Measurements from ENCODE around the gene ZBTB12. TPM values are rescaled to one million over a fixed set of nuclear protein-coding genes. Genes with fewer than 3 reads are reported as not detected.
"Not testable (repeated sequence)": the region's sequence is repeated elsewhere in the genome, so short reads cannot be mapped to it uniquely, and the experiment has no call there.

ZBTB12 gene
- polyA plus RNA-seq, 1 donor: 11.8 TPM

DNA sequence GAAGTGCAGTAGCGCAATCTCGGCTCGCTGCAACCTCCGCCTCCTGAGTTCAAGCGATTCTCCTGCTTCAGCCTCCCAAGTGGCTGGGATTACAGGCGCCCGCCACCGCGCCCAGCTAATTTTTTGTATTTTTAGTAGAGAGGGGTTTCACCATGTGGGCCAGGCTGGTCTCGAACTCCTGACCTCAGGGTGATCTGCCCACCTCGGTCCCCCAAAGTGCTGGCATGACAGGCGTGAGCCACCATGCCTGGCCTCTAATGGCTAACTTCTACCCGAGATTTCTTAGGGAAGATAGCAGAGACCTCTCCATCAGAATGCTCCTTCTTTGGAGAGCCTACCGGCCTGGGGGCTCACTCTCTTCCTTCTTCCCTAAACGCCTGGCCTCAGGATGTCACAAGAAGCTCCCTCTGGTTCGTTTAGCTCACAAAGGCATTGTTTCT is 37.7 kb downstream of the ZBTB12 start:
- DNase-seq; H3K9me3 ChIP-seq (ENCODE audit: control insufficient read depth, low read depth, low read length); H3K27me3 ChIP-seq (ENCODE audit: control insufficient read depth, insufficient read depth, low read length): not testable (repeated sequence)
- H3K4me1 ChIP-seq (ENCODE audit: control insufficient read depth, insufficient read depth, low read length): peaks cover 15% of the 10 kb centered on the region
- H3K27ac ChIP-seq (ENCODE audit: low read length): peak overlapping the region; percentile 56
- no CpG with 5 or more reads among the region's 16 CpGs for WGBS (ENCODE audit: insufficient coverage, low lambda C conversion rate)
- peaks cover 49% of the 10 kb centered on the region for H3K36me3 ChIP-seq (ENCODE audit: control insufficient read depth, insufficient read depth, low read length)
- H3K4me3 ChIP-seq (ENCODE audit: low read length): peak overlapping the region; percentile 29

DNA sequence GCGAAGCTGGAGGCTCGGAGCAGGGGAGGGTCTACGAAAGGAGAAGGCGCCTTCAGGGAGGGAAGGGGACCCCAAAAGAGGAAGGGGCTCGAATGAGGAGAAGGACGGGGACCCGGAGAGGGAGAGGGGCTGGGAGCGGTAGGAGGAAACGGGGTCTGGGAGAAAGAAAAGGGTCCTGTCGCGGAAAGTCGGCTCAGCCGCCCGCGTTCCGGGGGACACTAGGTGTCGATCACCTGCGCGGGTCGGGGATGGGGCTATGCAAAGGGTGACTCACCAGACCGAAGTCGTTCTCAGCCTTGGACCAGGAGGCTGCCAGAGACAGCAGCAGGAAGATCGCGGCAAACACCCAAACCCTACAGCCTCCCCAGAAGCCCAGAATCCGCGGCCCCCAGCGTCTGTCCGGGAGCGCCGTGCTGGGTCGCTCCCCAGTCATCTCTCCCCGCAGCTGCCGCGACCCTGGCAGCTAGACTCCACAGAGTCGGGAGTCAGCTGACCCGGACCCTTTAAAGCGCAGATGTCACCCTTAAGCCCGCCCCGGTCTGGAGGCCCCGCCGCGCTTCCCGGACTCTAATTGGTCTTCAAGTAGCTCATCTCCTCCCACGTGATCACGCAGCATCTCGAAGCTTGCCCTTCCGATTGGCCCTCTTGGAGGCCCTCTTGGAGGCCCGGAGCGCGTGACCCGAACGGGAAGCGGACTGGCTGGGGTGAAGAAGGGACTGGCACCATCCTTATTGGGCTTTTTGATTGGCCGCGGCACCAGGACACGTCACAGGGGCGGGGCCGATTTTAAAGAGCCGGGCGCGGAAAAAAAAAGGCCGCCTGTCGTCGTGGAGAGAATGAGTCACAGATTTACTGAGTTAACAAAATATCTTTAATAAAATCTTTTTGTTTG is 39.3 kb downstream of the ZBTB12 start, which contains the start of gene NEU1:
NEU1 (minus strand) TSS at position 478 of the 892 bp plus-strand sequence; CDS start at position 433, 45 bp downstream.
- Histone ChIP-seq H3K36me3 (ENCODE audit: control insufficient read depth, insufficient read depth, low read length) (peaks cover 54% of the 10 kb centered on the region), H3K9me3 (ENCODE audit: control insufficient read depth, low read depth, low read length) (no peaks in the 10 kb centered on the region), H3K27ac (ENCODE audit: low read length) (peak within 1 kb of the TSS; percentile 63), H3K4me3 (ENCODE audit: low read length) (peak within 1 kb of the TSS; percentile 79), H3K4me1 (ENCODE audit: control insufficient read depth, insufficient read depth, low read length) (peaks cover 15% of the 10 kb centered on the region), H3K27me3 (ENCODE audit: control insufficient read depth, insufficient read depth, low read length) (no peaks in the 10 kb centered on the region)
- WGBS (ENCODE audit: insufficient coverage, low lambda C conversion rate): no CpG with 5 or more reads among the region's 64 CpGs
- peak; percentile 100 for DNase-seq

GRCh38 chr6:31861919-31862343 is 40.0 kb downstream of the ZBTB12 start:
- peak overlapping the region; percentile 79 for H3K4me3 ChIP-seq (ENCODE audit: low read length)
- H3K27ac ChIP-seq (ENCODE audit: low read length): peak overlapping the region; percentile 63
- no peaks in the 10 kb centered on the region for H3K27me3 ChIP-seq (ENCODE audit: control insufficient read depth, insufficient read depth, low read length)
- H3K4me1 ChIP-seq (ENCODE audit: control insufficient read depth, insufficient read depth, low read length): peaks cover 15% of the 10 kb centered on the region
- WGBS (ENCODE audit: insufficient coverage, low lambda C conversion rate): no CpG with 5 or more reads among the region's 17 CpGs
- H3K36me3 ChIP-seq (ENCODE audit: control insufficient read depth, insufficient read depth, low read length): peaks cover 59% of the 10 kb centered on the region
- H3K9me3 ChIP-seq (ENCODE audit: control insufficient read depth, low read depth, low read length): no peaks in the 10 kb centered on the region
- peak in 1 of 2 donors; percentile 25 for DNase-seq

GRCh38 chr6:31861150-31861549 is 40.7 kb downstream of the ZBTB12 start:
- H3K4me3 ChIP-seq (ENCODE audit: low read length): peak overlapping the region; percentile 79
- H3K4me1 ChIP-seq (ENCODE audit: control insufficient read depth, insufficient read depth, low read length): peaks cover 15% of the 10 kb centered on the region
- no peaks in the 10 kb centered on the region for H3K27me3 ChIP-seq (ENCODE audit: control insufficient read depth, insufficient read depth, low read length)
- H3K36me3 ChIP-seq (ENCODE audit: control insufficient read depth, insufficient read depth, low read length): peaks cover 60% of the 10 kb centered on the region
- WGBS (ENCODE audit: insufficient coverage, low lambda C conversion rate): no CpG with 5 or more reads among the region's 7 CpGs
- DNase-seq: no peak
- no peaks in the 10 kb centered on the region for H3K9me3 ChIP-seq (ENCODE audit: control insufficient read depth, low read depth, low read length)
- H3K27ac ChIP-seq (ENCODE audit: low read length): no peak overlapping the region

DNA sequence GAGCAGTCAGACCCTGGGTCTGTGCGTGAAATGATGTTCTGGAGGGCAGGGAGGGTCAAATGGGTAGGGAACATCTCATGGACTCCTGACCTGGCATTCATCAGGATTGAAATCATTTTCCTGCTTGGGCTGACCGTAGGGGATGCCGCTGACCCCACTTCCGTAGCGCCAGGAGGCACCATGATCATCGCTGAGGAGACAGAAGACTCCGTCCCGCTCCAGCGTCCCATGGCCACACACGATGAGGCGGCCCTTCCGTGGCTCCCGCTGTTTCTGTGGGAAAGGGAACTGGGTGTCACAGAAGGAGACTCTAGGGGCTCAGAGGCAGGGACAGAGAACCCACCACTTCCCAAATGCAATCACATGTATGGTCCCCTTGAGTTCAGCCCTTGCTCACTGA is 41.5 kb downstream of the ZBTB12 start:
- peaks cover 55% of the 10 kb centered on the region for H3K36me3 ChIP-seq (ENCODE audit: control insufficient read depth, insufficient read depth, low read length)
- WGBS (ENCODE audit: insufficient coverage, low lambda C conversion rate): no CpG with 5 or more reads among the region's 13 CpGs
- H3K4me1 ChIP-seq (ENCODE audit: control insufficient read depth, insufficient read depth, low read length): peaks cover 15% of the 10 kb centered on the region
- H3K27ac ChIP-seq (ENCODE audit: low read length): no peak overlapping the region
- H3K4me3 ChIP-seq (ENCODE audit: low read length): no peak overlapping the region
- peaks cover 3% of the 10 kb centered on the region for H3K9me3 ChIP-seq (ENCODE audit: control insufficient read depth, low read depth, low read length)
- no peaks in the 10 kb centered on the region for H3K27me3 ChIP-seq (ENCODE audit: control insufficient read depth, insufficient read depth, low read length)
- DNase-seq: no peak

GRCh38 chr6:31859923-31860322 is 42.0 kb downstream of the ZBTB12 start:
- Histone ChIP-seq H3K9me3 (ENCODE audit: control insufficient read depth, low read depth, low read length) (peaks cover 7% of the 10 kb centered on the region), H3K36me3 (ENCODE audit: control insufficient read depth, insufficient read depth, low read length) (peaks cover 52% of the 10 kb centered on the region), H3K27me3 (ENCODE audit: control insufficient read depth, insufficient read depth, low read length) (no peaks in the 10 kb centered on the region), H3K27ac (ENCODE audit: low read length) (no peak overlapping the region), H3K4me3 (ENCODE audit: low read length) (peak overlapping the region; percentile 10), H3K4me1 (ENCODE audit: control insufficient read depth, insufficient read depth, low read length) (peaks cover 15% of the 10 kb centered on the region)
- WGBS (ENCODE audit: insufficient coverage, low lambda C conversion rate): no CpG with 5 or more reads among the region's 11 CpGs
- no peak for DNase-seq

GRCh38 chr6:31858707-31859106 is 43.2 kb downstream of the ZBTB12 start:
- no peak overlapping the region for H3K4me3 ChIP-seq (ENCODE audit: low read length)
- H3K4me1 ChIP-seq (ENCODE audit: control insufficient read depth, insufficient read depth, low read length): peaks cover 14% of the 10 kb centered on the region
- H3K9me3 ChIP-seq (ENCODE audit: control insufficient read depth, low read depth, low read length): peaks cover 7% of the 10 kb centered on the region
- H3K27ac ChIP-seq (ENCODE audit: low read length): no peak overlapping the region
- H3K36me3 ChIP-seq (ENCODE audit: control insufficient read depth, insufficient read depth, low read length): peaks cover 45% of the 10 kb centered on the region
- no peaks in the 10 kb centered on the region for H3K27me3 ChIP-seq (ENCODE audit: control insufficient read depth, insufficient read depth, low read length)
- WGBS (ENCODE audit: insufficient coverage, low lambda C conversion rate): no CpG with 5 or more reads among the region's 8 CpGs
- DNase-seq: no peak

- WGBS (ENCODE audit: insufficient coverage, low lambda C conversion rate): 85% methylated on average over 4 of the region's 8 CpGs
These were observed 44.1 kb downstream of the ZBTB12 start for GRCh38 chr6:31857774-31858173.

DNA sequence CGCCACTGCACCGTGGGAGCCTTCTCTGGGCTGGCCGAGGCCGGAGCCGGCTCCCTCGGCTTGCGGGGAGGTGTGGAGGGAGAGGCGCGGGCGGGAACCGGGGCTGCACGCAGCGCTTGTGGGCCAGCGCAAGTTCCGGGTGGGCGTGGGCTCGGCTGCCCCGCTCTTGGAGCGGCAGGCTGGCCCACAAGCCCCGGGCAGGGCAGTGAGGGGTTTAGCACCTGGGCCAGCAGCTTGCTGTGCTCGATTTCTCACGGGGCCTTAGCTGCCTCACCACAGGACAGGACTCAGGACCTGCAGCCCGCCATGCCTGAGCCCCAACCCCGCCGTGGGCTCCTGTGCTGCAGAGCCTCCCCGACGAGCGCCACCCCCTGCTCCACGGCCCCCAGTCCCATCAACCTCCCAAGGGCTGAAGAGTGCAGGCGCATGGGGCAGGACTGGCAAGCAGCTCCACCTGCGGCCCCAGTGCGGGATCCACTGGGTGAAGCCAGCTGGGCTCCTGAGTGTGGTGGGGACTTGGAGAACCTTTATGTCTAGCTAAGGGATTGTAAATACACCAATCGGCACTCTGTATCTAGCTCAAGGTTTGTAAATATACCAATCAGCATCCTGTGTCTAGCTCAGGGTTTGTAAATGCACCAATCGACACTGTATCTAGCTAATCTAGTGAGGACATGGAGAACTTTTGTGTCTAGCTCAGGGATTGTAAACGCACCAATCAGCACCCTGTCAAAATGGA is 49.7 kb downstream of the ZBTB12 start:
- not testable (repeated sequence) for DNase-seq; H3K27me3 ChIP-seq (ENCODE audit: control insufficient read depth, insufficient read depth, low read length); H3K36me3 ChIP-seq (ENCODE audit: control insufficient read depth, insufficient read depth, low read length); H3K4me3 ChIP-seq (ENCODE audit: low read length)
- Histone ChIP-seq H3K9me3 (ENCODE audit: control insufficient read depth, low read depth, low read length) (peaks cover 15% of the 10 kb centered on the region), H3K4me1 (ENCODE audit: control insufficient read depth, insufficient read depth, low read length) (peaks cover 14% of the 10 kb centered on the region), H3K27ac (ENCODE audit: low read length) (peak overlapping the region; percentile 47)
- WGBS (ENCODE audit: insufficient coverage, low lambda C conversion rate): no CpG with 5 or more reads among the region's 35 CpGs

More at GRCh38 chr6:31857774-31858173, 44.1 kb downstream of the ZBTB12 start:
- not testable (repeated sequence) for H3K4me3 ChIP-seq (ENCODE audit: low read length); H3K27me3 ChIP-seq (ENCODE audit: control insufficient read depth, insufficient read depth, low read length); H3K9me3 ChIP-seq (ENCODE audit: control insufficient read depth, low read depth, low read length); H3K4me1 ChIP-seq (ENCODE audit: control insufficient read depth, insufficient read depth, low read length); H3K27ac ChIP-seq (ENCODE audit: low read length); DNase-seq
- H3K36me3 ChIP-seq (ENCODE audit: control insufficient read depth, insufficient read depth, low read length): peaks cover 45% of the 10 kb centered on the region

GRCh38 chr6:31851485-31851832 is 50.4 kb downstream of the ZBTB12 start:
- WGBS (ENCODE audit: insufficient coverage, low lambda C conversion rate): no CpG with 5 or more reads among the region's 2 CpGs
- Histone ChIP-seq H3K9me3 (ENCODE audit: control insufficient read depth, low read depth, low read length) (peaks cover 15% of the 10 kb centered on the region), H3K4me3 (ENCODE audit: low read length) (no peak overlapping the region), H3K36me3 (ENCODE audit: control insufficient read depth, insufficient read depth, low read length) (peaks cover 3% of the 10 kb centered on the region), H3K4me1 (ENCODE audit: control insufficient read depth, insufficient read depth, low read length) (peaks cover 18% of the 10 kb centered on the region), H3K27ac (ENCODE audit: low read length) (peak overlapping the region; percentile 86), H3K27me3 (ENCODE audit: control insufficient read depth, insufficient read depth, low read length) (no peaks in the 10 kb centered on the region)
- no peak for DNase-seq
